ENCODE measurements around the gene CXorf65. TPM values are rescaled to one million over a fixed set of nuclear protein-coding genes. Genes with fewer than 3 reads are reported as not detected.

Gene CXorf65
- total RNA-seq: not detected in 2 replicates

DNA sequence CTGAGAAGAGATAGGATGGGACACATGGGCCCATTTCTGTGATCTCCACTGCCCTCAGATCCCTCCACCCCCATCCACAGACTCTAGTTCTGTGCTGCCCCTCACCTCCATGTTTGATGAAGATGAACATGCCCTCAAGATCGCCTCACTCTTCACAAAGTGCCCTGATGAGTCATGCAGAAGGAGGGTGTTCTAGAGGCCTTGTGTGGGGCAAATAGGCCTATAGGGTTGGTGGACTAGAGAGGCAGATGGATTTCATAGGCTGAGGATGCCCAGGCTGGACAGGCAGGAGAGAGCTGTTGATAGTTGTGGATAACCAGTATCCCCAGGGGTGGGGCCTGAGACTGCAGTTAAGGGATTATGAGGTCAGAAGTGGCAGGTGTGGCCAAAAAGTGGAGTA, at the start of gene CXorf65:
TSS of gene CXorf65 (minus strand) at position 314 of the 400 bp plus-strand sequence. CDS start at position 130, 184 bp downstream.
- DNase-seq (ENCODE audit: low read depth in 2 of 2): no peak

DNA sequence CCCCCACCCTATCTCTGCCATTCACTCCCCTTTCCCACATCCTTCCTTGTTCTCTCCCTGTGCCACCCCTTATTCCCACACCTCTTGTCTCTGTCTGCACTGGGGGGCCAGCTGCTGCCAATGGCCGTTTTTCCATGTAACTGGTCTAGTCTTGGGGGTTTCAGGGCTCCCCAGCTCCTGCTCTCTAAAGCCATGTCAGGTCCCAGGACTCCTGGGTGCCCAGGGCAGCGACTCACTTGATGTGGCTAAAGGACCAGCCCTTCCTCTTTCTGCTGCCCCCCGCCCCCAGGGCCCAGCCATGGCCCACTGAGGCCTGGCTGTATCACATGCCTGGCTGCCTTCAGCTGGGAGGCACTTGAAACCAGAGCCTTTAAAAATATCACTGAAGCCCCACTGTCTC, 48.1 kb upstream of the CXorf65 start:
- no peak for DNase-seq (ENCODE audit: low read depth in 2 of 2)

DNA sequence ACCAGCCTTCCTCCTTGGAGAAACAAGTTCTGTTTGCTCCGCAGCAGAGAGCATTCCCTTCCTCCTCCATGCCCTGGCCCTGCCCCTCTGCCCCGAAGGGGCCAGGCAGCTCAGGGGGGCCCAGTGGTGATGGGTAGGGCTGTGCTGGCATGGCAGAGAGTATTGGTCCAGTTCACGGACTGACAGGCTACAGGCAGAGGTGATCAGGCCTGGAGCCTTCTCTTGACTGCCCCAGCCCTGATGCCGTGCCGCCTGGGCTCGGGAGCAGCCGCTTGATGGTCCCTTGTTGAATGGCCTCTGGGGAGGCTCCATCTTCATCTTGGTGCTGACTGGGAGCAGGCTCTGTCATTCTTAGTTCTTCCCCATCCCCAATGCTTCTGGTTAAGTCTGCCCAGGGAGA, 47.7 kb upstream of the CXorf65 start:
- no peak for DNase-seq (ENCODE audit: low read depth in 2 of 2)

DNA sequence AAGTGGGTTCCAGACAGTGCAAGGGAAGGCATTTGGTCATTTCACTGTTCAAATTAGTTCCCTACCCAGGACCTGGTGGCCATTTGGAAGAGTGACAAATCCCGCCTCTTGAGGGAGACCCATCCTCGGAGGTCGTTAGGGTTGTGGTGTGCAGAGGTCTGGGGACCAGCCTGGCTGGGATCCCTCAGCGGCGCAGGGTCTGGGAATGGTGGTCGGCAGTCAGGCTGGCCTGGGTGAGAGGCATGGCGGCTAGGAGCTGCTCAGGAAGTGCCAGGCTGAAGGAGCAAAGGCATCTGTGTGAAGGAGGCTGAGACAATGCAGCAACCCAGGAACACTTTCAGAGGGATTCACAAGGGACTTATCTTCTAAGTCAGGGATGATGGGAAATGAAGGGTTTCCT, 44.8 kb upstream of the CXorf65 start:
- no peak for DNase-seq (ENCODE audit: low read depth in 2 of 2)

DNA sequence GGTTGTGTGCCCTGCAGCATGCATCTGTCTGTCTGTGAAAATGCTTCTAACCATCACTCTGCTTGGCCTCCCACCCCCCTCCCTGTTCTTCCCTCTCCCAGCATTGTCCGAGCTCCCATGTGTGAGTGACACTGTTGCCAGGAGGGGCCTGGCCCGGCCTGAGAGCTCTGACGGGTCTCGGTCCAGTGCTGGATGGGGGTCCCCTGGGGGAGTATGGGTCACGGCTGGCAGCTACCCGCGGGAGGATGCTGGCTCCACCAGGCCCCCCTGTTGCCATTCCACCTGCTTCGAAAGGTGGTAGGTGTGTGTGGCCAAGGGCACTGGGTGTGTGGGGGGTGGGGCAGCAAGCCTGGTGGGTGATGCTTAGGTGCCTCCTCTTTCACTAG, 41.7 kb upstream of the CXorf65 start:
- DNase-seq (ENCODE audit: low read depth in 2 of 2): no peak

DNA sequence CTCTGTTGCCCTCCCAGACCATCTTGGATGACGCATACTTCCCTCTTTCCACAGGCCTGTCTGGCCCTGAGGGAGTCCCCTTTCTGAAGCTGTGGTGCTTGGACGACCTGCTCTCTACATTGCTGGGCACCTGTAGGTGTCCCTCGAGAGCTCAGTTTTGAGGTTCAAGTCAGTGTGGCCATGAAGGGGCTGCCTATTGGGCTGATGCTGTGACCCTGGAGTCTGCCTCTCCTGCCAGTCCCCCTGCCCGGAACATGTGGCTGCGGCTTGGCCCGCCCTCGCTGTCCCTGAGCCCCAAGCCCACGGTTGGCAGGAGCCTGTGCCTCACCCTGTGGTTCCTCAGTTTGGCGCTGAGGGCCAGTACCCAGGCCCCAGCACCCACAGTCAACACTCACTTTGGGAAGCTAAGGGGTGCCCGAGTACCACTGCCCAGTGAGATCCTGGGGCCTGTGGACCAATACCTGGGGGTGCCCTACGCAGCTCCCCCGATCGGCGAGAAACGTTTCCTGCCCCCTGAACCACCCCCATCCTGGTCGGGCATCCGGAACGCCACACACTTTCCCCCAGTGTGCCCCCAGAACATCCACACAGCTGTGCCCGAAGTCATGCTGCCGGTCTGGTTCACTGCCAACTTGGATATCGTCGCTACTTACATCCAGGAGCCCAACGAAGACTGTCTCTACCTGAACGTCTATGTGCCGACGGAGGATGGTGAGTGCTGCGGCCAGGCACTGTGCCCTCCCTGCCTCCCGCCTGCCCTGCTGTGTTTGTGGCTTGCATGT, 41.1 kb upstream of the CXorf65 start:
- no peak for DNase-seq (ENCODE audit: low read depth in 2 of 2)

DNA sequence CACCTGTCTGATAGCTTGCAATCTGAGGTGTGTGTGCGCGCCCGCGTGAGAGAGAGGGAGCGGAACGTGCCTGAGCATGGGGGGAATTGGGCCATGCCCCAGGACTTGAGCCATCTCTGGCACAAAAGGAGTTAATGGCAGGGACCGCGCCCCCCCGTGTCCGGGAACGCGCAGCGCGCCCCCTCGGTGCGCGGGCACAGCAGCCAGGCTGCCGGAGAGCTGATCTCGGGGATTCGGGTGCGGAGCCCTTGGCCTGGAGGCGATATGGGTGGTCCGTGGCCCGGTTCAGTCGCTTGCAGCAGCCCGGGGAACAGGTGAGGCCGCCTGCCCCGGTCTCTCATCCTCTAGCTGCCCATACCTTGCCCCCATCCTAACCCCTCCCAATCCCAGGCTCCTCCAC, 38.1 kb upstream of the CXorf65 start, which contains the start of gene NLGN3:
TSS of gene NLGN3 (plus strand) at position 191 of the 400 bp plus-strand sequence. CDS start 2,909 bp downstream, outside the sequence.
- no peak for DNase-seq (ENCODE audit: low read depth in 2 of 2)

- peak in 1 of 2 donors; percentile 14 for DNase-seq (ENCODE audit: low read depth in 2 of 2)
Measured at GRCh38 chrX:71143508-71143907, 37.0 kb upstream of the CXorf65 start.

- DNase-seq (ENCODE audit: low read depth in 2 of 2): no peak
Measured at GRCh38 chrX:71140440-71140839, 33.9 kb upstream of the CXorf65 start.

GRCh38 chrX:71131510-71131909, 25.0 kb upstream of the CXorf65 start:
- no peak for DNase-seq (ENCODE audit: low read depth in 2 of 2)

DNA sequence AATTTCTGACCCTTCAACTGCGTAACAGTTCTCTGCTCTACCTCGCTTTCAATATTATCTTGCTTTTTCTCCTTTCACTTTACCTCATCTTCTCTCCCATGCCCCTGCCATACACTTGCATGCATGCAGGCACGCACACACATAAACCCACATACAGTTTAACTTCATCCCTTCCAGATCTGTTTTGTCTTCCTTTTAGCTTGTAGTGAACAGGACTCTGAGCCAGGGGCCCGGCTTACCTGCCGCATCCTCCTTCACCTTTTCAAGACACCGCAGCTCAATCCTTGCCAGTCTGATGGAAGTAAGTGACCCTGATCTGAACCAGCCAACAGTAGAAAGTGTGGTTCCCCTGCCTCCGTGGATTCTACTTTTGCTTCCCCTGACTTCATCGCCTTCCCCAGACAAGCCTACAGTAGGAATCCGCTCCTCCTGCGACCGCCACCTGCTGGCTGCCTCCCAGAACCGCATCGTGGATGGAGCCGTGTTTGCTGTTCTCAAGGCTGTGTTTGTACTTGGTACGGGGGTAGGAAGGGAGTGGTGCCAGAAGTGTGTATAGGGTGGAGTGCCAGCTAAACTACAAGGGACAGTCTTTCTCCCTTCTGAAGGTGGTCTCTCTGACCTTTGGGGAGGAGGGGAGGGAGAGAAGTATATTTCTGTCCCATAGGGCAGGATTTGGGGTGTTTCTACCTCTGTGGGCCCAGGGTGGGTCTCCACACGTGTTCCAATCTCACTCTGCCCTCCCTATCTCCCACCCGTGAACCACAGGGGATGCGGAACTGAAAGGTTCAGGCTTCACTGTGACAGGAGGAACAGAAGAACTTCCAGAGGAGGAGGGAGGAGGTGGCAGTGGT, 22.6 kb upstream of the CXorf65 start:
- DNase-seq (ENCODE audit: low read depth in 2 of 2): peak; percentile 65 to 70

GRCh38 chrX:71128166-71128833, 21.8 kb upstream of the CXorf65 start:
- peak in 1 of 2 donors; percentile 17 for DNase-seq (ENCODE audit: low read depth in 2 of 2)

- DNase-seq (ENCODE audit: low read depth in 2 of 2): peak; percentile 15 to 19
Measured at GRCh38 chrX:71118985-71119535, 12.5 kb upstream of the CXorf65 start.

DNA sequence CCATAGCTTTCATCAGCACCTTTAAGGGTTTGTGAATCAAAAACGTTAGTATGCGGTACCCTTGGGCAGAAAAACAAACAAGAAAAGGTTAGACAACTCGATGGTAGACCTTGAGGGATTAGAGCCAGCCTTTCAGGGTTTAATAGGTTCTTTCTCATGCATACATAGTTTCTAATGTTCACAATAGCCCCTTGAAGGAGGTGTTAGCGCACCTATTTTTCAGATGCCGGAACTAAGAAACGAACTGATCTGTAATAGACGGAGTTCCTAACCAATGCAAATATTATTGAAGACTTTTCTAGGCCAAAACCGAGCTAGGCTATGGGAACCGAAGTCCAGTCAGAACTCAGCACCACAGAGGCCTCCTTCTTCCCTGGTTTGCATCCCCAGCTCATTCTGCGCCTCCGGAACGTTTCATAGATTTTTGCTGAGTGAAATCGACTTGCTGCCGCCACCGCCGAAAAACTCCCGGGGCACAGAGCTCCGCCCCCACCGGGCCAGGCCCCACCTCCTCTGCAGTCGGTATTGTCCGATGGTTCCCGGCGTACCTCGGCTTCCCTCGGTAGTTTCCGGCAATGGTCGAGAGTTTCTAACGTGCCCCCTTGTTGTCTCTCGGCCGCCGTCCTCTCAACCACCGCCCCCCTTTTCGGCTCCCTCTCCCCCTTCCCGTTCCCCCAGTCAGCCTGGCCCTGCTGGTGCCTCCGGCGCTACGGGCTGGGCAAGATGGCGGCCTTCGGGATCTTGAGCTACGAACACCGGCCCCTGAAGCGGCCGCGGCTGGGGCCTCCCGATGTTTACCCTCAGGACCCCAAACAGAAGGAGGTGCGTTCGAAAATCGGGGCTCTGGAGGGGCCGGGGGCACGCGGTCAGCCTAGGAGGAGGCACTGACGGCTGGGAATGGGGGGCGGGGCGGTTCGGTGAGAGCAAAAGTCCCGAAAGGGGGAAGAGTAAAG, 11.8 kb upstream of the CXorf65 start, which contains the start of gene MED12:
TSS of gene MED12 (plus strand) at position 565 of the 953 bp plus-strand sequence. CDS start at position 724, 159 bp downstream.
- peak; percentile 72 to 76 for DNase-seq (ENCODE audit: low read depth in 2 of 2)

DNA sequence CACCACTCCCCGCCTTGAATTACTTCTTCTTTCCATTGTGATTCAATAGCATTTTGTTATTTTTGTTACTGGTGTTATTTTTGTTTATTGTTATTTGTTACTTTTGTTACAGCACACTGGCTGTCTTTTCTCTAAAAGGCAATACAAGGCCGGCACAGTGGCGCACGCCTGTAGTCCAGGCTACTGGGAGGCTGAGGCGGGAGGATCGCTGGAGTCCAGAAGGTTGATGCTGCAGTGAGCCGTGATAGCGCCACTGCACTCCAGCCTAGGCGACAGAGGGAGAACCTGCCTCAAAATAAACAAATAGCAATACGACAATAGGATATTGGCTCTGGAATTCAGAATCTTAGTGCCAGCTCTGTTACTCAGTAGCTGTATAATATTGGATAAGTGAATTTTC, 10.8 kb upstream of the CXorf65 start:
- DNase-seq (ENCODE audit: low read depth in 2 of 2): no peak

GRCh38 chrX:71111921-71112431, 5.4 kb upstream of the CXorf65 start:
- DNase-seq (ENCODE audit: low read depth in 2 of 2): no peak

- peak in 1 of 2 donors; percentile 11 for DNase-seq (ENCODE audit: low read depth in 2 of 2)
Measured at GRCh38 chrX:71111141-71111843, 4.8 kb upstream of the CXorf65 start, which contains the start of gene IL2RG. TSS of gene IL2RG (minus strand) at chrX:71111577. CDS start at chrX:71111539, 38 bp downstream.

- DNase-seq (ENCODE audit: low read depth in 2 of 2): no peak
Measured at GRCh38 chrX:71109051-71109450, 2.5 kb upstream of the CXorf65 start.

DNA sequence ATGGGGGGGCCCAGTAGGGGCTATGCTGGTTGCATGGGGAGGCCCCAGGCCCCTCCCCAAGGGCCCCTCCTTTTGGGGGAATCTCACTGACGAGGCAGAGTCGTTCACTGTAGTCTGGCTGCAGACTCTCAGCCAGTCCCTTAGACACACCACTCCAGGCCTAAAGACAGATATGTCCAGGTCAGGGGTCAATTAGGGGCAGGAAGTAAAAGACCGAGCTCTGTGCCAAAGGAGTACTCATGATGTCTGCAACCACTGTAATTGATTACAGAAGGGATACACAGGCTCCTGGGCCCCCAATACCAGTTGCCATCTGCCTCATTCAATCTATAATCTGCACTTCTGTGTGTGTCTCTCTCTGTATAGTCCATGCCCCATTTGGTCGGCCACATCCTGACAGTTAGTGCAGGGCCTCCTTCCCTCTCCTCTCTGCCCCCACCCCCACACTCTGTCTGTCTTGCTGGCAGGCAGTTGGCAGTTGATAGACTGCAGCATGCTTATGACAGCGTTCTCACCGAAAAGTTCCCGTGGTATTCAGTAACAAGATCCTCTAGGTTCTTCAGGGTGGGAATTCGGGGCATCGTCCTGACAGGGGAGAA, 1.3 kb upstream of the CXorf65 start:
- DNase-seq (ENCODE audit: low read depth in 2 of 2): no peak

Measured in lung microvascular endothelial cell (primary cell).